Eye (tissue), 1 donor: ENCODE data around the gene CD93.

Source experiments
- DNase-seq: peaks from one replicate; pipeline ENCODE4 v3.0.0-alpha.2; 2015

Gene CD93, protein sequence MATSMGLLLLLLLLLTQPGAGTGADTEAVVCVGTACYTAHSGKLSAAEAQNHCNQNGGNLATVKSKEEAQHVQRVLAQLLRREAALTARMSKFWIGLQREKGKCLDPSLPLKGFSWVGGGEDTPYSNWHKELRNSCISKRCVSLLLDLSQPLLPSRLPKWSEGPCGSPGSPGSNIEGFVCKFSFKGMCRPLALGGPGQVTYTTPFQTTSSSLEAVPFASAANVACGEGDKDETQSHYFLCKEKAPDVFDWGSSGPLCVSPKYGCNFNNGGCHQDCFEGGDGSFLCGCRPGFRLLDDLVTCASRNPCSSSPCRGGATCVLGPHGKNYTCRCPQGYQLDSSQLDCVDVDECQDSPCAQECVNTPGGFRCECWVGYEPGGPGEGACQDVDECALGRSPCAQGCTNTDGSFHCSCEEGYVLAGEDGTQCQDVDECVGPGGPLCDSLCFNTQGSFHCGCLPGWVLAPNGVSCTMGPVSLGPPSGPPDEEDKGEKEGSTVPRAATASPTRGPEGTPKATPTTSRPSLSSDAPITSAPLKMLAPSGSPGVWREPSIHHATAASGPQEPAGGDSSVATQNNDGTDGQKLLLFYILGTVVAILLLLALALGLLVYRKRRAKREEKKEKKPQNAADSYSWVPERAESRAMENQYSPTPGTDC

GRCh38 chr20:23086056-23086566, at the start of gene CD93:
Gene CD93, minus strand, starts transcription at chr20:23086324. Its CDS starts 132 bp downstream, at chr20:23086192.
- DNase-seq, result peak; percentile 30

DNA sequence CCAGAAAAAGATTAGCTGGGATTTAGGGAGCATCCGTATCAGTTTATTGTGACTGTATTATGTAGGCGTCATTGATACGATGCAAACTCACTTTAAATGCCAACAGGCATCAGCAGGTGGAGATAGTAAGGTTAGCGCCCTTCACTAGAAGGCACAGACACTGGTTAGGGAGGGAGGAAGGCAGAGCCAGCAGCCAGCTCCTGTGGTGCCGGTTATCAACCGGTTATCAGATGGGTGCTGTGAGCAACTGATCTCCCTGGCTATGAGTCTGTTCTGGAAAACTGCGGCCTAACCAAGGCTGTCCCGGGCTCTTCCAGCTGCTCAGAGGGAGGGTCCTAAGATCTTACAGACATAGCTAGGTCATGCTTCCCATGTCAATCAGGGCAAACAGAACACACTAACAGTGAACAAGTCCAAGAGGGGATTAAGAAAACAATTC, 47.5 kb upstream of the CD93 start:
- DNase-seq, result no peak

- DNase-seq, result no peak
Measured at GRCh38 chr20:23132930-23133559, 46.9 kb upstream of the CD93 start.

DNA sequence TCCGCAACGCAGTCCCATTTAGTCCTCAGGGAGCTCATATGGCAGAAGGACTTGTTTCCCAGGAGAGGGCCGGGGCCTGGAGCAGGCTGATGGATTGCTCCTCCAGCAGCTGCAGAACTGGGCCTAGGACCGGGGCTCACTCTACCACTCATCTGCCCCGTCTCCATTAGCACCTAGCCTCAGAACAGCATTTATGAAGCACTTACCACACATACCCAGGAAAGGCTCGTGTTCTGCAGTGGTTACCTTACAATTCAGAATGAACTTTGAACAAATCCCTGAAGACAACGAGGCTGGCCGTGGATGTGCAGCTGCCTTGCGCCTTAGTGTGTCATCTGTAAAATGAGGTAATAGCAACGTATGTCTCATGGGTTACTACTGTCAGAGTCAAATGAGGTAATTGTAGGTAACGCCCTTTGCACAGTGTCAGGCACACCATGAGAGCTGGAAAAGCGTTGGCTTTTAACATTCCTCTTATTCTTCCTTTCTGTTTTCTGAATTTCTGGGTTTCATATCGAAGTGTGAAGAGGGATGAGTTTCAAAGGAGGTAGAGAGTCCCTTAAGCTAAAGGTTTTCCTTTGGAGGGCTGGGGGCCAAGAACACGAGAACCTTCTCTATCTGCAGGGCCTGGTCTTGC, 46.3 kb upstream of the CD93 start:
- DNase-seq, result no peak

DNA sequence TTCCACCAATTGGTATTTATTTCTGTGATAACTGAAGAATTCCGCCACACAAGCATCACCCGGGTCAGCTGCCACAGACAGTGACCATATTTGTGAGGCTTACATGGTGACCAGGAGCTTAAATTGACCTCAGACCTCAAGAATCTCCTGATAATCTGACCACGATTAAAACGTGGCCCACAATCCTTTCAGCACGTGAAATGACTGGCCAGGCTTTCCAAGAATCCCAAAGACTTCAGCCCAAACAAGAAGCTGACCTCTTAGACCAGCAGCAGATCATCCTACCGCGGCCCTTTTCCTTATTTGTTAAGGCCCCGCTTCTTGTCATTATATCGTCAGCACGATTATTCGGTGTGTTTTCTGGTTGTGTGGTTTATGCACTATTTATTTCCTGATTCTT, 45.6 kb upstream of the CD93 start:
- no peak for DNase-seq

- DNase-seq, result no peak
Measured at GRCh38 chr20:23130622-23131140, 44.6 kb upstream of the CD93 start.

DNA sequence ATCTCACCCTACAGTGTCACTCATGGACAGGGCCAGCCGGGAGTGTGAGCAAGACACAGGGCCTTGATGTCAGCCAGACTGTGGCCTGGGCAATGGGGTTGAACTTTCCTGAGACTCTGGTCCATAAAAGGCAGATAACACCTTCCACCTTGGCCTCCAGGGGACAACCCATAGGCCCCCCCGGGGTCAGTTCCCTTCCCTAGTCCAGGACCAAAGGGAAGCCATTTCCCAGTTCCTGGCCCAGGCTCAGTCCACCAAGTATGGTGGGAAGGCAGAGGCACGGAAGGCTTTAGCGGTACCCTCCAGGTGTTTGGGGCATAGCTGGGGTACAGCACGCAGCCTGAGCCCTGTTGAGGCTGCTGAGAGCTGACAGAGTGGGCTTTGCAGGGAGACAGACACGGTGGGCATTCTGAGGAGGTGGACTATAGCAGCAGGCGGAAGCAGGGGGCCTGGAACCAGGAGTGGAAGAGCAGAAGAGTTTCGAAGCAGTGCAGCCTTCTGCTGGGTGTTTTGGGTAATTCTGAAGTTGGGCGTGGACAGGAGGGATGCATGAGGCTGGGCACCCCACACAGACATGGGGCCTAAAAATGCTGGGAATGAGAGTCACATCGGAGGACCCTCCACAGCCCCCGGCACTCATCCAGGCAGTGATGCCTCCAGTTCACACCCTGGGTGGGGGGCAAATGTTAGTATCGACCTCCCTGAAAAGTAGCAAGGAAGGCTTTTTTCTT, 43.9 kb upstream of the CD93 start:
- no peak for DNase-seq

GRCh38 chr20:23129266-23129665, 43.1 kb upstream of the CD93 start:
- DNase-seq, result no peak

GRCh38 chr20:23128461-23129125, 42.5 kb upstream of the CD93 start:
- no peak for DNase-seq

GRCh38 chr20:23127506-23128279, 41.6 kb upstream of the CD93 start:
- DNase-seq, result no peak

- DNase-seq, result no peak
Measured at GRCh38 chr20:23126281-23127061, 40.3 kb upstream of the CD93 start.

DNA sequence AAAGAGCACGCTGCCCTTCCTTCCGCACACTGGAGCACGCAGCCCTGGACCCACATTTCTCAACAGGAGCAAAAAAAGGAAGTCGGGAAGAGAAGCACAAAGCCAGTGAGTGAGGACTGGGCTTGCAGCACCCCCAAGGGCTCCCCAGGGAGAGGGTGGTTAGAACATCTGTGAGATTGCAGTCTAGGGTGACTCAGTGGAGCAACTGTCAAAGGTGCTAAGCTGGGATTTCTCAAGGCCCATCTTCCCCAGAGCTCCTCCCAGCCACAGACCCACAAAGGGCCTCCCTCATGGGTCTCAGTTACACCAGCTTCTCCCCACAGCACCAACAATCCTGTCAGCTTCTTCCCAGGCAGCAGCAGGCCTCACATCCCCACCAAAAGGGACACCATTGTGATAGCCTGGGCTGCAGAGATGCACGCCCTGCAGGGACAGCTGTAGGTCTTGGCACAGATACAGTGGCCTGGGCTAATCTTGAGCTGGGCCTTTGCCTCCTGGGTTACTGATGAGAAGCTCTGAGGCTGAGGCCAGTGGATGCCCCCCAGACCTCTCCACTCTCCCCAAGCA, 39.6 kb upstream of the CD93 start:
- DNase-seq, result no peak

DNA sequence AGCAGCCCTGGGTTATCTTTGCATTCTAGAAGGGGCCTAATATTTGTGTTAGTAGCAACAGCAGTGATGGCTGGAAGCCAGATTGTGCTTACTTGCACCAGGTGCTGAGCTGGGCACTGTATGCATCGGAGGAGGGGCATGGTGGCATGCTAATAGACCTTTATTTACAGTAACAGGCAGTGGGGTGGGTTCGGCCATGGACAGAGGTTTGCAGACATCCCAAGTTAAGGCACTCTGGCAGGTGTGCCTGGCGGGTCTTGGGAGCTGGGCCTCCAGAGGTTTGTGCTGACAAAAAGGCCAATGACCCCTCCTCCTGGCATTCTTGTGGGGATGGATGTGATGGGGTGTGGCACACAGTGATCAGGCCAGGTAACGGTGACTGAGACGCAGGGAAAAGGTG, 39.0 kb upstream of the CD93 start:
- no peak for DNase-seq

DNA sequence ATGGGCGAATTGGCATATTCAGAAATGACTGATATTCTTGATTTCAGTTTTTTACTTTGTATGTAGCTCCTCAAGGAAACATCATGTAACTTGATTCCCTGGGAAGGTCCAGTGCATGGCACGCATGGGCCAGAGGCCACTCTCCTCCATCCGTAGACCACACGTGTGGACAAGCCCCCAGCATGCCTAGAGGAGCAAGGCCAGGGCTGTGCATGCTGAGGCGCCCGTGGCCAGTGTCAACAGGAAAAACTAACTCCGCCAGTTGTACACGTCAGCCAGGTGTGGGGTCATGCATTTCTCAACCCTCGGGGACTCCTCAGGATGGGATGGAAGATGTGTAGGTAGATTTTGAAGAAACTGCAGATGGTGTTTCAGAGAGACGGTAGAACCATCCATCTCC, 37.8 kb upstream of the CD93 start:
- no peak for DNase-seq

DNA sequence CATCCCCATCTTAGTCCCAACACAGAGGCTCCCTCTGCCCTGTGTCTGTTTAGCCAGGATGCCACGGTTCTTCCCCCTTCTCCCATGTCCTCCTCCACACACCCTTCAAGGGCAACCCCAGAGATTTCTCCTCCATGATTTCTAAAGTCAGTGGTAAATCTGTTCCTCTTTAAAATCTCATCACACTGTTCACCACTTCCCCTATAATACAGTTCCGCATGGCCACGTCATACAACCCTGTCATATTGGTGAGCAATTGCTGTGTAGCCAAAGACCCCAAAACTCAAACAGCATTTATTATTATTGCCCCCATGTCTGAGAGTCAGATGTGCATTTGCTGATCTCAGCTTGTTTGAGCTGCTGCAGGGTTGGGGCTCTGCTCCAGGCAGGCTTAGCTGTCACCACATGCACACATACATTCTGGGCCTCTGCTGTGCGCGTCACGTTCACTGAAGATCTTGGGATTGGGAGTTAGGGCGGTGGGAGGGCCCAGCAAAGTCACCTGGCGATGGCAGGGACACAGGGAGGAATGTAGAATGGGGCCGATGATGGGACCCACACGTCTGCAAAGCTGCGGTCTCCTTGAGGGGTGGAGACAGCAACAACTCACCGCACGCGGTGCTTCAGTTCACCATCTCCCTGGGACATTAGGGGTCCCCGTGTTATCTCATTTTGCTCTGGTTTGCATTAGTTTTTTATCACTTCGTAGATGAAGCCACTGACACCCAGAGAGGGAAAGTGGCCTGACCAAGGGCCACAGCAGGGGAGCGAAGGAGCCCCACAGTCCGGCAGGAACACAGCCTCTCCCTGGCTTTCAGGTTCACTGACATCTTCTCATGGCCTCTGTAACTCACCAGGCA, 36.9 kb upstream of the CD93 start:
- no peak for DNase-seq

- no peak for DNase-seq
Measured at GRCh38 chr20:23122321-23122720, 36.2 kb upstream of the CD93 start.

DNA sequence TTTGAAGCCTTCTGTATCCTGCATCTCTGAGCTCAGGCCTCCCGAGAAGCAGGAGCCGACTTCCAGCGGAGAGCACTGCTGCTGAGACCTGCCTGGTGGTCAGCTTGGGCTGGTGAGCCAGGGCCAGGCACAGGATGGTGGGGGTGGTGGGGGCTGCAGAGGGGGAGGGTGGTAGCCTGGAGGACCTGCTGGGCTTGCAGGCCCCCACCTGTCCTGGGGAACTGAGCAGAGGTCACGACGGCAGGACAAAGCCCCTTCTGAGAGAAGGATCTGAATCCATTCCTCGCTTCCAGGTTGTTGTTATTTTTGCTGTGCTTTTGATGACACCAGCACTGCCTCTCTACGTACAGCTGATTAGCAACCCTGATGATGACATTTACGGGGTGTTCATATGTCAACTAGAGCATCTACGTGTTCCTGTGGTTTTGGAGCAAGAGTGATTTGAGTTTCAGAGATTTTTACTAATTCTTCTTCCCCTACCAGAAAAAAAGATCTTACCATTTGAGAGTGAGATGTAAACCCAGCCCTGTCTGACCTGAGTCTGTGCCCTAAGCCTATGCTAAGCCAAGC, 35.7 kb upstream of the CD93 start:
- no peak for DNase-seq
